NCI-H1436 treated with DMSO at 0.1 percent for 48 hours (cell line): ENCODE data around the gene HBE1.
"Not testable (repeated sequence)": the region's sequence is repeated elsewhere in the genome, so short reads cannot be mapped to it uniquely, and the experiment has no call there.

Source experiments
- DNase-seq: peaks from one replicate; lab custom pipeline; 2025; lab: John Stamatoyannopoulos, UW

The HBE1 gene

GRCh38 chr11:5269715-5270147 is at the start of gene HBE1:
TSS of gene HBE1 (minus strand) at chr11:5269945. CDS start at chr11:5269890, 55 bp downstream.
- DNase-seq, result no peak

GRCh38 chr11:5317292-5317691 is 47.5 kb upstream of the HBE1 start:
- no peak for DNase-seq

GRCh38 chr11:5313326-5314023 is 43.7 kb upstream of the HBE1 start:
- DNase-seq, result not testable (repeated sequence)

- no peak for DNase-seq
These were observed 40.7 kb upstream of the HBE1 start for GRCh38 chr11:5310423-5310822.

- no peak for DNase-seq
These were observed 37.7 kb upstream of the HBE1 start for GRCh38 chr11:5307256-5308019.

- DNase-seq, result no peak
These were observed 34.3 kb upstream of the HBE1 start for GRCh38 chr11:5304046-5304445.

GRCh38 chr11:5303626-5304025 is 33.9 kb upstream of the HBE1 start:
- no peak for DNase-seq

GRCh38 chr11:5301846-5302245 is 32.1 kb upstream of the HBE1 start, which contains the start of gene OR51B4:
TSS of gene OR51B4 (minus strand) at chr11:5301946. CDS start at chr11:5301946, 0 bp downstream.
- DNase-seq, result no peak

GRCh38 chr11:5300251-5300650 is 30.5 kb upstream of the HBE1 start:
- no peak for DNase-seq

GRCh38 chr11:5298451-5298850 is 28.7 kb upstream of the HBE1 start:
- no peak for DNase-seq

- DNase-seq, result no peak
These were observed 28.1 kb upstream of the HBE1 start for GRCh38 chr11:5297721-5298323.

GRCh38 chr11:5294342-5294995 is 24.7 kb upstream of the HBE1 start:
- not testable (repeated sequence) for DNase-seq

GRCh38 chr11:5293028-5293427 is 23.3 kb upstream of the HBE1 start:
- no peak for DNase-seq

- no peak for DNase-seq
These were observed 21.6 kb upstream of the HBE1 start for GRCh38 chr11:5291207-5291838.

- no peak for DNase-seq
These were observed 20.4 kb upstream of the HBE1 start for GRCh38 chr11:5290106-5290505.

GRCh38 chr11:5289696-5290095 is 20.0 kb upstream of the HBE1 start:
- no peak for DNase-seq

GRCh38 chr11:5288906-5289550 is 19.3 kb upstream of the HBE1 start:
- DNase-seq, result no peak

GRCh38 chr11:5288108-5288905 is 18.6 kb upstream of the HBE1 start:
- no peak for DNase-seq

GRCh38 chr11:5286901-5287300 is 17.2 kb upstream of the HBE1 start:
- no peak for DNase-seq

GRCh38 chr11:5286351-5286750 is 16.6 kb upstream of the HBE1 start:
- DNase-seq, result no peak
